Measurements from ENCODE around the gene UCN2. TPM values are rescaled to one million over a fixed set of nuclear protein-coding genes. Genes with fewer than 3 reads are reported as not detected.

UCN2 gene
- total RNA-seq, 6 experiments from 2014 or later, result 4.3 to 6.4 (median 5.0) TPM

DNA sequence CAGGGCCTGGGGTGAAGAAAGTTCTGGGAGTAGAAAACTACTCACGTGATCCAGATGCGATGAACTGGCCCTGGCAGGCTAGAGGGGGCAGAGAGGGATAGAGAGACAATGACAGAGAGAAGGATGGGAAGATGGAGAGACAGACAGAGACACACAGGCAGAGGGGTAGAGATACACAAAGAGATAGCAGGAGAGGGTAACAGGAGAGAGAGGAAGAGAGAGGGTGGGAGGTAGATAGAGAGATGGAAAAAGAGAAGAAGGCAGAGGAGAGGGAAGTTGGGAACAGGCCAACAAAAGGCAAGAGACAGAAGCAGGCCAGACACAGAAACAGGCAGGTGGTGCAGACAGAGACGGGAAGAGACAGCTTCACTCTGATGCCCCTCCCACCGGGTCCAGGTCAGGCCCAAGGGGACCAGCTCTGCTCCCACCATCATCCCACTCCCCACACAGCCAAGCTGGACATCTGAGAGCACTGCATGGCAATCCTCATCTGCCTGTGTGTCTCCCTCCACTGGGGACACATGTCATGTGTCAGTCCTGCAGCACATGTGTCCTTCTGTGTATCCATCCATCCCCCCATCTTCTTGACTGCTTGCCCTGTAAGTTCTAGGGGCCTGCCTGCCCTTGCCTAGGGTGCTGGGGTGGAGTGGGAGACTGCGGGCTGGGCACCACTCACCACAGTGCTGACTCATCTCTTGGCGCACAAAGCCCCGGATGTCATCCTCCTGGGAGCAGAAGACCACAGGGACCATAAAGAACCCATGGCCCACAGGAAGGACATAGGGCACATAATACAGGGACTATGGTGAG lies 2.2 kb upstream of the UCN2 start:
- H3K27ac Mint-ChIP-seq, result peak overlapping the region; percentile 97

DNA sequence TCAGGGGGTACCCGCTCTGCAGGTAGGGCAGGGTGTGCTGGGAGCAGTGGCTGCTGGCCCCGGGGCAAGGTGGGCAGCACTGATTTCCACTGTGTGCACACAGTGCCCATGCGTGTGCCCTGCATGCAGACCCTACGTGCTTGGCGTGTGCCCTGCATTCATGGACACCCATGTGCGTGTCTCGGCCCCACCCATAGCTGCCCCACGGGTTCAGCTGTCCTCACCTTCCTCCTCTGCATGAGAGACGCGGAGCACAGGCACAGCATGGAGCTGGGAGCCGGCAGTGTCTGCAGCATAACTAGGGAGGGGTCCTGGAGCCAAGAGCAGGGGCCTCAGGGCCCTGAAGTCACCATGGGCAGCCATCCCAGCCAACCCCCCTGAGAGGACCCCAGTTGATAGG lies 1.6 kb upstream of the UCN2 start:
- Mint-ChIP-seq H3K27me3 (ENCODE audit: insufficient read depth) (peaks cover 9% of the 10 kb centered on the region), H3K4me1 (ENCODE audit: low read depth) (peaks cover 70% of the 10 kb centered on the region), H3K4me3 (no peak overlapping the region; the same call in 1 of the 2 replicates), H3K27ac (peak overlapping the region; percentile 97), H3K36me3 (ENCODE audit: low read depth) (peaks cover 26% of the 10 kb centered on the region), H3K9me3 (no peaks in the 10 kb centered on the region)
- DNase-seq, result no peak
- TF ChIP-seq, protein P1, sequence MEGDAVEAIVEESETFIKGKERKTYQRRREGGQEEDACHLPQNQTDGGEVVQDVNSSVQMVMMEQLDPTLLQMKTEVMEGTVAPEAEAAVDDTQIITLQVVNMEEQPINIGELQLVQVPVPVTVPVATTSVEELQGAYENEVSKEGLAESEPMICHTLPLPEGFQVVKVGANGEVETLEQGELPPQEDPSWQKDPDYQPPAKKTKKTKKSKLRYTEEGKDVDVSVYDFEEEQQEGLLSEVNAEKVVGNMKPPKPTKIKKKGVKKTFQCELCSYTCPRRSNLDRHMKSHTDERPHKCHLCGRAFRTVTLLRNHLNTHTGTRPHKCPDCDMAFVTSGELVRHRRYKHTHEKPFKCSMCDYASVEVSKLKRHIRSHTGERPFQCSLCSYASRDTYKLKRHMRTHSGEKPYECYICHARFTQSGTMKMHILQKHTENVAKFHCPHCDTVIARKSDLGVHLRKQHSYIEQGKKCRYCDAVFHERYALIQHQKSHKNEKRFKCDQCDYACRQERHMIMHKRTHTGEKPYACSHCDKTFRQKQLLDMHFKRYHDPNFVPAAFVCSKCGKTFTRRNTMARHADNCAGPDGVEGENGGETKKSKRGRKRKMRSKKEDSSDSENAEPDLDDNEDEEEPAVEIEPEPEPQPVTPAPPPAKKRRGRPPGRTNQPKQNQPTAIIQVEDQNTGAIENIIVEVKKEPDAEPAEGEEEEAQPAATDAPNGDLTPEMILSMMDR (IDR thresholded peaks at IDR 0.05), result no peak

More for the DNA sequence above, 2.2 kb upstream of the UCN2 start:
- Mint-ChIP-seq H3K4me3 (peak overlapping the region; percentile 38; the same call in 1 of the 2 replicates), H3K9me3 (no peaks in the 10 kb centered on the region), H3K4me1 (ENCODE audit: low read depth) (peaks cover 64% of the 10 kb centered on the region), H3K36me3 (ENCODE audit: low read depth) (peaks cover 26% of the 10 kb centered on the region), H3K27me3 (ENCODE audit: insufficient read depth) (peaks cover 7% of the 10 kb centered on the region)
- TF ChIP-seq, protein P1 (IDR thresholded peaks at IDR 0.05), result peak; percentile 12; the same call in 1 of the 2 replicates
- peak; percentile 79 for DNase-seq

DNA sequence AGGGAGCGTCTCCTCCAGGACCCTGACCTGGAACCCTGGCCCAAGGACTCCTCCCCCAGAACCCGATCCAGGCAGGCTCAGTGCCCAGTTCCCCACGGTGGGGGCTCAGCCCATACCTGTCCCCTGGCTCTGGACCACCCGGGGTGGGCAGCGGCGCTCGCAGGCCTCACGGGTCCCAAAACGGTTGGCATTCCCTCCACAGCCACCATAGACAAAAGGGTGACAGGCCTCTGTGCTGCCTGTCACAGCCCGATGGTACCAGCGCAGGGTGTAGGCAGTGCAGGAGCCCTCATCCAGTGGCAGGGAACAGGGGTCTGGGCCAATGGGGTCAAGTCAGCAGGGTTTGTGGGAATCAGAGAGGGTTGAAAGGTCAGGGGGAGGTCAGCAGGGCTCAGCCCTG lies 1.1 kb upstream of the UCN2 start:
- Mint-ChIP-seq H3K4me1 (ENCODE audit: low read depth) (peaks cover 75% of the 10 kb centered on the region), H3K27me3 (ENCODE audit: insufficient read depth) (peaks cover 13% of the 10 kb centered on the region), H3K9me3 (no peaks in the 10 kb centered on the region; the same call in 1 of the 2 replicates), H3K4me3 (no peak overlapping the region), H3K27ac (peak overlapping the region; percentile 97), H3K36me3 (ENCODE audit: low read depth) (peaks cover 22% of the 10 kb centered on the region)
- TF ChIP-seq, protein P1 (IDR thresholded peaks at IDR 0.05), result no peak
- no peak for DNase-seq

DNA sequence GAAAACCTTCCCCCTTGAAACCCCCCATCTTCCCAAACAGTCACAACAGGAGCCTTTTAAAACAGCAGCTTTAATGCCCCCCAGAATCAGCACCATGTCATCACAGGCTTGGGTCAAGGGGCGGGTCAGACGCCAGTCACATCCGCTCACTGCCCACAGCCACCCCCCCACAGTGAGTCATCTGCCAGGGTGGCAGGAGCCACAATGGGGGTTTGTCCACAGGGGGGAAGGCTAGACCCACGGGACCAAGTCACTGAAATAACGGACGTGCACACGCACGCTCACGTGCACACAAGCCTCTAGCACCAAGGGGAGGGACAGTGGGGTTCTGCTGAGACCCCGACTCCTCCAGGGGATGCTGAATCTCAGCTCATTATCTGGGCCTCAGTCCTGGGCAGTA lies 441 bp upstream of the UCN2 start:
- Mint-ChIP-seq H3K9me3 (no peaks in the 10 kb centered on the region; the same call in 1 of the 2 replicates), H3K4me3 (peak overlapping the region; percentile 57), H3K36me3 (ENCODE audit: low read depth) (peaks cover 22% of the 10 kb centered on the region), H3K27ac (peak overlapping the region; percentile 97), H3K27me3 (ENCODE audit: insufficient read depth) (peaks cover 13% of the 10 kb centered on the region), H3K4me1 (ENCODE audit: low read depth) (peaks cover 81% of the 10 kb centered on the region)
- peak; percentile 77 for DNase-seq
- TF ChIP-seq, protein P1 (IDR thresholded peaks at IDR 0.05), result no peak

DNA sequence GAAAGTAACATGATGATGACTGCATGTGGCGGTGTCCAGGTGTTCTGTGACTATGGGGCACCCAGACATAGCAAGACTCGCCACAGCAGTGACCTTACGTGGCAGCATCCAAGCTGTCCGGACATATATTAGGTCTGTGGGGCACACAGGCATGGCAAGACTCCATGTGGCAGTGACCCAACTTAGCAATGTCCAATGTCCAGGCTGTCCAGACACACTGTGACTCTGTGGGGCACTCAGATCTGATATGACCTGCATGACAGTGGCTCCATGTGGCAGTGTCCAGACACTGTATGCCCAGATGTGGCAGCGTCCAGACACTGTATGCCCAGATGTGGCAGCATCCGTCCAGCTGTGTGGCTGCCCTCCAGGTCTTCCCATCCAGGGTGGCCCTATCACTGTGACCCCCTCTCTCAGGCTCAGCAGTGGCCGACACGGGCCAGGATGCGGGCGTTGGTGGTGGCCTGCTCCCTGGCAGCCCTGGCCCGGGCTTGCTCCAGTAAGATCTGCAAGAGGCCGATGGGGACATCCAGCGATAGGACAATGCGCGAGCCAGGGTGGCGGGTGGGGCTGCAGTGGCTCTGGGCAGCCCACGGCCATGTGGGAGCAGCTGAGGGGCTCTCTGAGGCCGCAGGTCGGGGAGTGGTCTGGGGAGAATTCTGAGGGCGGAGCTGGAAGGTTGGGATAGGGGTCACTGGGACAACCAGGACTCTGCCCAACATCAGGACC lies 1.1 kb downstream of the UCN2 start:
- no peaks in the 10 kb centered on the region; the same call in 1 of the 2 replicates for H3K9me3 Mint-ChIP-seq
- TF ChIP-seq, protein P1 (IDR thresholded peaks at IDR 0.05), result no peak
- H3K4me3 Mint-ChIP-seq, result no peak overlapping the region
- H3K4me1 Mint-ChIP-seq (ENCODE audit: low read depth), result peaks cover 88% of the 10 kb centered on the region
- no peak for DNase-seq
- peaks cover 13% of the 10 kb centered on the region for H3K27me3 Mint-ChIP-seq (ENCODE audit: insufficient read depth)
- H3K27ac Mint-ChIP-seq, result peak overlapping the region; percentile 97
- peaks cover 16% of the 10 kb centered on the region for H3K36me3 Mint-ChIP-seq (ENCODE audit: low read depth)
